ENCODE measurements around the gene VPS13C.

VPS13C gene

DNA sequence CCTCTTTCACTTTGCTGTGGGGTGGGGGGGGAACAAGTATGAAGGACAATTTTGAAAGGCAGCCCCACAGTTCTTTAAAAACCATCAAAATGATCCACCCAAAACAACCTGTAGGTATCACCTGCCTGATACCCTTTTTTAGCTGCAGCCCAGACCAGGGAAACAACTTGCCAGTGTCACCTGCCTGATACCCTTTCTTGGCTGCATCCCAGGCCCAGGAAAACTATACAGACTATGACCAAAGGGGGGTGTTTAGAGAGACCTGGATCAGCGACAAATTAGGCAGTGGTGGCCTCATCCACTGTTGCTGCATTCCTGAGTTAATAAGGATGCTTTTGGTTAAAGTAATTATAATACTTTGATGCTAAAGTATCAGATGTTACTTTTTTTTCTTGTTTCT, 122.0 kb downstream of the VPS13C start:
- DNase-seq (ENCODE audit: low read depth in 2 of 2) = no peak

- DNase-seq (ENCODE audit: low read depth in 2 of 2) = no peak
Measured at GRCh38 chr15:61936528-61937195, 123.6 kb downstream of the VPS13C start.

DNA sequence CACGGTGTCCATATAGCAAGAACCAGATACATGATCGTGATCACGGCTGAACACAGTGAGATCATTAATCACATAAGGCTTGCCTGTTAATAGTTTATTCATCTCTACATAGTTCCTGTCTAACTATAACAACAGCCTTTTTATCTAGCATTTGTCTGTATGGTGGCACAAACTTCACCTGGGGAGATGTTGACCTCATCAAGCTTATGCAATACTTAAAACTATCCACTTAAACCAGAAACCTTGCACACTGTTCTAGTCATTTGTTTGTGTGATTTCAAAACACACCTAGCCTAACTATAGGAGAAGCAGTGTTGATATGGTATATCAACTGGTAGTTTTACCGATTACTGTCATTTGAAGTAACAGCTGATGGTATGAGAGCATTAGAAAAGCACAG, 124.8 kb downstream of the VPS13C start:
- DNase-seq (ENCODE audit: low read depth in 2 of 2) = no peak

- no peak for DNase-seq (ENCODE audit: low read depth in 2 of 2)
Measured at GRCh38 chr15:61929452-61929851, 130.8 kb downstream of the VPS13C start.

DNA sequence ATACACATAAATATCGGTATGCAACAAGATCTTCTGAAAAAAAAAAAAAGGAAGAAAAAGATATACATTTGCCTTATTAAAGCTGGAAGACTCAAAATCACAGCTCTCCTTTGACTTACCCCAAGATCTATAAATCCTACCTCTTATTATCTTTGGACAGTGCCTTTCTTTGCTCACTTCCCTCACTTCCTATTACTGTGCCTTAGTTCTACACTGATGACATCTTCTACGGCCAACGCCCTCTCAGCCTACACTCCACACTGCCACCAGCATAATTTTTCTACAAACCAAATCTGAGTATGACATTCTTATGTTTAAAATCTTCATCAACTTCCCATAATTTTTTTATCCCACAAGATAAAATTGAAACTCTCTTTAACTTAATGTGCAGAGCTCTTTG, 137.1 kb downstream of the VPS13C start:
- DNase-seq (ENCODE audit: low read depth in 2 of 2) = no peak

GRCh38 chr15:61921093-61921492, 139.2 kb downstream of the VPS13C start:
- DNase-seq (ENCODE audit: low read depth in 2 of 2) = no peak

DNA sequence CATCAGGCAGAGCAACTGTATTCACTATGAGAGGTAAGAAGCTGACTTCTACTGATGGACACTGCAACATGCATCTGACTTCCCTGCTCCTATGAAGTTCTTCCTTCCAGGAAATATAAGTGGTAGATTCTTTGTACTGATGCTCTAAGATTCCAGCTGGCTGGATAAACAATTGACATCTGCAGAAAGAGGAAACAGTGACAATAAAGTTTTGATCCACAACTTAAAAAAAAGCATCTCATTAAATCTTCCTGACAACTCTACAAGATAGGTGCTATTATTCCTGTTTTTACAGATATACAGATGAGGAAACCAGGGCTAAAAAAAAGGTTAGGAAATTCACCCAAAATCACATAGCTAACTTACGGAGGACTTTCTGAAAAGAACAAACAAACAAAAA, 142.8 kb downstream of the VPS13C start:
- DNase-seq (ENCODE audit: low read depth in 2 of 2) = no peak

GRCh38 chr15:61916104-61916503, 144.1 kb downstream of the VPS13C start:
- no peak for DNase-seq (ENCODE audit: low read depth in 2 of 2)

DNA sequence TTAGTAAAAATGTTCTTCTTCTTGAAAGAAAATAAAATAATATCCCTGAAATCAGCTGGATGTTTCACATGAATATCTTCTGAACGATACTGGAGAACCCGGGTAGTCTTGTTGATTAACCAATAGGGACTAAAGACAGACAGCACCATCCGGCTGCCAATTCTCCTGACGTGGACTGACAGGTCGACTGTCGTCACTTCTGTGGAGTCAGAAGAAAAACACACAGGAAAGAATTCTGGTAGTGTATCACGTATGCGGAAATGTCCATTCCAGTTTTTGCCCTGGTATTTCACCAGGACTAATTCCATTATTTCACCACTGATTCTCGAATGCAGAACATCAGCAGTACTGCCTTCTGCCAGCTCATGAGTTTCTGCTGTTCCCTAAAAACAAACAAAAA, 144.6 kb downstream of the VPS13C start:
- DNase-seq (ENCODE audit: low read depth in 2 of 2) = no peak

DNA sequence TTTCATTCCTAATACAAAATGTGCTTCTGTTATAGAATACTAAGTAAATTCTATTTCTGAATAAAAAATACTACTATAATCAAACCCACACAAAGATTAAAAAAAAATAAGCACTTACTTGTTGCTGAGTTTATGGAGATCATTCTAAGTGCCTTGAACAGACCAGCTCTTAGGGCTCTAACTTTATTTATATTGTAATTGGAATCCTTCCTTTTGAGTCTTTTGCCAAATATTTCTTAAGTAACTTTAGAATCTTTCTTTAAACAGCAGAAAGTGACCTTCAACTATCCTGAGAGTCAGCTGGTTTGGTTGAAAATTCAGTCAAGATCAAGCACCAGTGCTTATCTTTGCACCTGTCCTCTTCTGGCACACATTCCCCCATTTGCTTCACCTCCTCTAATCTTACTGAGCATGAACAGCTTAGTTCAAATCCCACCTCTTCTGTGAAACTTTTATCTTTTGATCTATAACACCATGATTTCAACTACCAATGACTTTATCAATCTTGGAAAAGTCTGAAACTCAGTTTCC, 149.3 kb downstream of the VPS13C start:
- DNase-seq (ENCODE audit: low read depth in 2 of 2) = no peak

GRCh38 chr15:61908241-61908640, 152.0 kb downstream of the VPS13C start:
- DNase-seq (ENCODE audit: low read depth in 2 of 2) = no peak

DNA sequence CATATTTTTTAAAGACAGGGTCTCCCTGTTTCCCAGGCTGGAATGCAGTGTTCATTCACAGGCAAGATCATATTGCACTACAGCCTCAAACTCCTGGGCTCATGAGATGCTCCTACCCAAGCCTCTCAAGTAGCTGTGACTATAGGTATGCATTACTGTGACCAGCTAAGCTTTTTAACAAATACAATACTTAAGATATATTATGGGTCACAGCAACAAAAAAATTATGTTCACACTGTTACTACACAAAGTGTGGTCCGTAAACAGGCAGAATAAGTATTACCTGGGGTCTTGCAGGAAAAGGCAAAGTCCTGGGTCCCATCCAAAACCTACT, 152.5 kb downstream of the VPS13C start:
- DNase-seq (ENCODE audit: low read depth in 2 of 2) = no peak

- DNase-seq (ENCODE audit: low read depth in 2 of 2) = no peak
Measured at GRCh38 chr15:61906961-61907752, 153.1 kb downstream of the VPS13C start.

- DNase-seq (ENCODE audit: low read depth in 2 of 2) = no peak
Measured at GRCh38 chr15:61893146-61893545, 167.1 kb downstream of the VPS13C start.

- DNase-seq (ENCODE audit: low read depth in 2 of 2) = no peak
Measured at GRCh38 chr15:61892140-61892539, 168.1 kb downstream of the VPS13C start.

DNA sequence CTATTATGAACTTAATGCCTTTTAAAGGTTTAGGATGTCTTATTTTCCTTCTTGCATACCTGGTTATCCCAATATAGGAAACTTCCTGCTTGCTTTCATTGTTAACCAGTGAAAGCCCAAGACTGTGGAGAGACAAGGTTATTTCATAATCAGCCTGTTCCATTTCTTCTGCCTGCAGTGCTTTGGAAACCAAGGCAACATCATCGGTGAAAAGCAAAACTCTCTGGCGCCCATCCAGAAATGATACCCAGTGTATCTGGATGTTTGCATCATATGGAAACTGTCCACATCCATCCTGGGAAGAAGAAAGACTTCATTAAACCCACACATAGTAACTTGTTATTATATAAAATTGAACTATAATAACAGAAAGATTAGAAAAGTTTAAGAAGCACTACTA, 170.1 kb downstream of the VPS13C start:
- no peak for DNase-seq (ENCODE audit: low read depth in 2 of 2)

- no peak for DNase-seq (ENCODE audit: low read depth in 2 of 2)
Measured at GRCh38 chr15:61889706-61890105, 170.5 kb downstream of the VPS13C start.

- no peak for DNase-seq (ENCODE audit: low read depth in 2 of 2)
Measured at GRCh38 chr15:61888074-61888780, 172.0 kb downstream of the VPS13C start.

DNA sequence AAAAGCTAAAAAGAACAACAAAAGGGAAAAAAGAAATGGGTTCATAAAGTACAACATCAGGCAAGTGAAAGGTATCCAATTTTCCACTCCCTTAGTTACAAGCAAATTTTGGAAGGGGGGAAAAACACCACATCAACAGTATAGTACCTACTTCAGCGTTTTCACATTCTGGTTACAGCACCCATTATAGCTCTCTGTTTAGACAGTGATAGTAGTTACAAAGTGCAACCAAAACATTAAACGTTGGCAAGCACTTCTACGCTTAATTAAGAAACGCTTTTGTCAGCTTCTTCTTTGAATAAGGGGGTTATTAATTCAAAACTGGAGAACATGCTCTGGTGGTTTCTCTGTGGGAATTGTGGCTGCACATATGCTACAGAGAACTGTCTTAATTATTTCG, 180.2 kb downstream of the VPS13C start:
- DNase-seq (ENCODE audit: low read depth in 2 of 2) = no peak

DNA sequence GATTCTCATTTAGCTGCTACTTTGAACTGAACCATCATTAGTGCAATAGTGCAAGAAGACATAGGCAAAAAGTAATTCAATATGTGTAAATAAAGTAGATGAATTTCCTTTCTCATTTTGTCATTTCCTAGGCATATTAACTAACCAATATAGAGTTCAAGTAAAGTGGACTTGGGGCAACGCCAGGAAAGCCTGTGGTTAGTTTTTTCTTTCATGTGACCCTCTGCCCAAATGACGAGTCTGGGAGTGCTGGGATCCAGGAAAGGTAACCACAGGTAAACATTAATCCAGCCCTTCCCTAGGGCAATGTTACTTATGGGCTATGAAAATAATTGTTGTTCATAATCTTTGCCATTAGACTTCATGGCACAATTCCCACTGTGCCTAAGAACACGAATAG, 181.0 kb downstream of the VPS13C start:
- DNase-seq (ENCODE audit: low read depth in 2 of 2) = no peak

GRCh38 chr15:61871926-61872522, 188.2 kb downstream of the VPS13C start:
- no peak for DNase-seq (ENCODE audit: low read depth in 2 of 2)

- DNase-seq (ENCODE audit: low read depth in 2 of 2) = no peak
Measured at GRCh38 chr15:61869656-61870055, 190.6 kb downstream of the VPS13C start.
